GM23338 (cell line): ENCODE results near the gene CLGN.

ENCODE experiments used
- CTCF ChIP-seq, 2 experiments: fragments of 200-600 bp in 1 of 2; sonication (generic) in 1 of 2; conservative IDR thresholded peaks; 2 replicates each; pipeline versions ENCODE4 v1.5.1 to v1.6.1; 2016 to 2017; ENCODE audit warnings: antibody characterized with exemption in 2 of 2, low read depth in 2 of 2, mild to moderate bottlenecking in 2 of 2, moderate library complexity in 1 of 2
- EZH2 ChIP-seq: fragments of 200-600 bp; sonication (generic); IDR thresholded peaks from one replicate; pipeline ENCODE4 v1.8.0; 2017; ENCODE audit warnings: antibody characterized with exemption, mild to moderate bottlenecking, low read depth; ENCODE audit not compliant: unreplicated experiment
- EZH2phosphoT487 ChIP-seq: fragments of 200-600 bp; sonication (generic); IDR thresholded peaks from one replicate; pipeline ENCODE4 v1.8.1; 2018; ENCODE audit warnings: antibody characterized with exemption; ENCODE audit not compliant: unreplicated experiment
- JUNB ChIP-seq: IDR thresholded peaks from one replicate; pipeline ENCODE4 v1.6.1; 2016; ENCODE audit warnings: antibody characterized with exemption; ENCODE audit not compliant: unreplicated experiment

GRCh38 chr4:140349816-140350215 is 77.6 kb downstream of the CLGN start:
- TF ChIP-seq CTCF (conservative IDR thresholded peaks at IDR 0.05; ENCODE audit: low read depth in 2 of 2) (no peak), EZH2 (no peak), EZH2phosphoT487 (no peak), JUNB (no peak)
